GM19463 (cell line): ENCODE measurements around the gene CCNY.
"Not testable (repeated sequence)": the region's sequence is repeated elsewhere in the genome, so short reads cannot be mapped to it uniquely, and the experiment has no call there.

Source experiments
- ATAC-seq: cut with Tn5 transposase; IDR thresholded peaks from one replicate; pipeline ENCODE4 v1.9.1; 2021; ENCODE audit warnings: mild to moderate bottlenecking, moderate library complexity; ENCODE audit not compliant: unreplicated experiment

Gene CCNY

GRCh38 chr10:35353805-35354204, 17.5 kb downstream of the CCNY start:
- ATAC-seq: peak; percentile 40

GRCh38 chr10:35354257-35354656, 17.9 kb downstream of the CCNY start:
- ATAC-seq: not testable (repeated sequence)

- ATAC-seq: peak; percentile 46
Observed at GRCh38 chr10:35355971-35356724, 19.8 kb downstream of the CCNY start.

GRCh38 chr10:35356725-35357092, 20.4 kb downstream of the CCNY start:
- ATAC-seq: no peak

GRCh38 chr10:35359056-35359455, 22.7 kb downstream of the CCNY start:
- no peak for ATAC-seq

GRCh38 chr10:35359873-35360272, 23.6 kb downstream of the CCNY start:
- ATAC-seq: no peak

GRCh38 chr10:35362701-35363350, 26.5 kb downstream of the CCNY start:
- no peak for ATAC-seq

- ATAC-seq: no peak
Observed at GRCh38 chr10:35363587-35363986, 27.3 kb downstream of the CCNY start.

GRCh38 chr10:35364808-35365207, 28.5 kb downstream of the CCNY start:
- no peak for ATAC-seq

- ATAC-seq: no peak
Observed at GRCh38 chr10:35365994-35366393, 29.7 kb downstream of the CCNY start.

GRCh38 chr10:35367107-35367859, 31.0 kb downstream of the CCNY start:
- ATAC-seq: no peak

GRCh38 chr10:35367982-35368381, 31.7 kb downstream of the CCNY start:
- no peak for ATAC-seq

GRCh38 chr10:35368485-35369048, 32.3 kb downstream of the CCNY start:
- no peak for ATAC-seq

GRCh38 chr10:35369049-35369611, 32.8 kb downstream of the CCNY start:
- no peak for ATAC-seq

GRCh38 chr10:35371731-35372130, 35.4 kb downstream of the CCNY start:
- ATAC-seq: no peak

GRCh38 chr10:35372329-35372728, 36.0 kb downstream of the CCNY start:
- ATAC-seq: no peak

- no peak for ATAC-seq
Observed at GRCh38 chr10:35375091-35375765, 38.9 kb downstream of the CCNY start.

GRCh38 chr10:35377050-35377728, 40.9 kb downstream of the CCNY start:
- ATAC-seq: no peak

- peak; percentile 19 for ATAC-seq
Observed at GRCh38 chr10:35378541-35379210, 42.4 kb downstream of the CCNY start.
